Activated T-helper 17 cell treated with anti-CD3 and anti-CD28 coated beads, Interleukin-2, amount 50 U/mL, for 72 hours (primary cell): Measurements from ENCODE around the gene GNPTAB. TPM values are rescaled to one million over a fixed set of nuclear protein-coding genes. Genes with fewer than 3 reads are reported as not detected.
"Not testable (repeated sequence)": the region's sequence is repeated elsewhere in the genome, so short reads cannot be mapped to it uniquely, and the experiment has no call there.

Experiments used
- ATAC-seq: fragments of 150-1000 bp; cut with Tn5 transposase; replicated peaks from 2 replicates; pipeline ENCODE4 v1.10.0; 2021; ENCODE audit warnings: mild to moderate bottlenecking, moderate library complexity
- H3K27ac Mint-ChIP-seq: one replicate; pipeline ENCODE4 v1.8.0; 2022; ENCODE audit warnings: mixed read lengths
- H3K27me3 Mint-ChIP-seq: one replicate; pipeline ENCODE4 v1.8.0; 2022; ENCODE audit warnings: mixed read lengths
- H3K36me3 Mint-ChIP-seq: one replicate; pipeline ENCODE4 v1.8.0; 2022; ENCODE audit warnings: low read depth, mild to moderate bottlenecking, mixed read lengths
- H3K4me1 Mint-ChIP-seq: one replicate; pipeline ENCODE4 v1.8.0; 2022; ENCODE audit warnings: mixed read lengths
- H3K4me3 Mint-ChIP-seq: one replicate; pipeline ENCODE4 v1.8.0; 2022; ENCODE audit warnings: mild to moderate bottlenecking, mixed read lengths
- H3K9me3 Mint-ChIP-seq: one replicate; pipeline ENCODE4 v1.8.0; 2022; ENCODE audit warnings: mixed read lengths
- total RNA-seq, 2 donors: library from RNA; stranded (reverse); gene quantifications; one replicate each; pipeline ENCODE4 v1.2.3, GENCODE V29; 2022

Gene GNPTAB
- total RNA-seq, 2 donors from 2014 or later: 29.8 to 41.1 TPM

DNA sequence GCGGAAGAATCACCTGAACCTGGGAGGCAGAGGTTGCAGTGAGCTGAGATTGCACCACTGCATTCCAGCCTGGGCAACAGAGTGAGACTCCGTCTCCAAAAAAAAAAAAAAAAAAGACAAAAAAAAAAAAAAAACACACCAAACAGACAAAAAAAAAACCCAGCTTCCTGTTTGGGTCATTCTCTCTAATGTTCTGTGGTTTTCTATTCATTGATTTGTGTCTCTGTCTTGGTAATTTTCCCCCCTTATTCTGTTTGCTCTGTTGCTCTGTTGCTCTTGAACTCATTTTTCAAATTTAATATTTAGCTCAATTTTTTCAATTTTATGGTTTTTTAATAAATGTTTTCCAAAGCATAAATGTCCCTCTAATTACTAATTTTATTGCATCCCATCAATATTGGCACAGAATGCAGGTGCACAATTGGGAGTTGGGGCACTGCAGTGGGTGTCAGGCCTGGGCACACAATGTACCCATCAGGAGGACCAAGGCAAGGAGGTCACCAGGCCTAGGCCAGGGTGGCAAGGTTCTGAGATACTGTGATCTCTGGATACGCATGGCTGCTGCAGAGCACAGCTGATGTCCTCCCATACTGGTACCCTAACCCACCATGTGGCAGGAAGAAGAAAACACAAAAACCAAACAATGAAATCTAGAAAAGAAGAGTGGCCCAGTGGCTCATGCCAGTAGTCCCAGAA is 8.0 kb upstream of the GNPTAB start:
- peak; percentile 19 for ATAC-seq
- no peak overlapping the region for H3K27ac Mint-ChIP-seq
- no peaks in the 10 kb centered on the region for H3K27me3 Mint-ChIP-seq
- no peaks in the 10 kb centered on the region for H3K9me3 Mint-ChIP-seq
- H3K4me1 Mint-ChIP-seq: peaks cover 6% of the 10 kb centered on the region
- H3K4me3 Mint-ChIP-seq: peak overlapping the region; percentile 10
- no peaks in the 10 kb centered on the region for H3K36me3 Mint-ChIP-seq

DNA sequence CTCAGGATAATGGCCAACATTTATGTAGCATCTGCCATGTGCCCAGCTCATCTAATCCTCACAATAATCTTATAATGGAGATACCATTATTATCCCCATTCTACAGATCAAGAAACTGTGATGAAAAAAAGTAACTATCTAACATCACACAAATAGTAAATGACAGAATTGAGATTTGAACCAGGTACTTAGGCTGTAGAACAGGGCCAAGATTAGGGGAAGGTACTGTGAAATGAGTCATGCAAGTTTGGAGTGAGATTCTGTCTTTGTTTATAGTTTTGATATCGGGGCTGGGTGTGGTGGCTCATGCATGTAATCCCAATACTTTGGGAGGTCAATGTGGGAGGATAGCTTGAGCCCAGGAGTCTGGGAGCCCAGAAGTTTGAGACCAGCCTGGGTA is 1.3 kb upstream of the GNPTAB start:
- no peaks in the 10 kb centered on the region for H3K9me3 Mint-ChIP-seq
- no peaks in the 10 kb centered on the region for H3K27me3 Mint-ChIP-seq
- peak overlapping the region; percentile 95 for H3K4me3 Mint-ChIP-seq
- no peaks in the 10 kb centered on the region for H3K36me3 Mint-ChIP-seq
- no peak for ATAC-seq
- no peak overlapping the region for H3K27ac Mint-ChIP-seq
- H3K4me1 Mint-ChIP-seq: peaks cover 14% of the 10 kb centered on the region

DNA sequence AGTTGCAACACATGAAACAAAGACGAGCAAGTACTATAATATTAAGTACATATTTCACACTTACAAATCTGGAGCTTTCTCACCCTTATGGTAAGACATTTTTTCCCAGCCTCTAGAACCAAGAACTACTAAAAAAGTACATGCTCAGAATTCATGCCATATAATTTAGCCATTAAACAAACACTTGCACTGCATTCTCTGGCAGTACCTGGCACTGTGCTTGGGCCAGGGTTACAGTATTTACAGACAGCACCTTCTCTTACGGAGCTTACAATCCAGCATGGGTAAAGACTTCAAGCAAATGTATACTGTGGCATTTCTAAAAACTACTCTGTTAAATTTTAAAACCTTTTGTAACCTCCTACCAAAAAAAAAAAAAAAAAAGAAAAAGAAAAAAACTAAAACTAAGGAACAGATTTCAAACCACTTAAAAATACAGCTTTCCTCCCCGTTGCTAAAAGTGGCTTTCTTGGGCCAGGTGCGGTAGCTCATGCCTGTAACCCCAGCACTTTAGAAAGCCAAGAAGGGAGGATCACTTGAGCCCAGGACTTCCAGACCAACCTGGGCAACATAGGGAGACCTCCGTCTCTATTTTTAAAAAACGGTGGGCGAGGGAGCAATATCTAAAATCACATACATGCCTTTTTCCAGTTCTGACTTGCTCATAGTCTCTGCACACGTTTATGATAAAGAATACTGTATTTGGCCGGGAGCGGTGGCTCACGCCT is 956 bp downstream of the GNPTAB start:
- Mint-ChIP-seq H3K9me3 (no peaks in the 10 kb centered on the region), H3K4me3 (peak overlapping the region; percentile 95), H3K27ac (peak overlapping the region; percentile 90), H3K27me3 (no peaks in the 10 kb centered on the region), H3K36me3 (no peaks in the 10 kb centered on the region), H3K4me1 (peaks cover 18% of the 10 kb centered on the region)
- no peak for ATAC-seq

GRCh38 chr12:101828463-101829196 is 2.1 kb downstream of the GNPTAB start:
- peaks cover 26% of the 10 kb centered on the region for H3K4me1 Mint-ChIP-seq
- no peaks in the 10 kb centered on the region for H3K9me3 Mint-ChIP-seq
- no peak for ATAC-seq
- H3K27ac Mint-ChIP-seq: no peak overlapping the region
- no peaks in the 10 kb centered on the region for H3K36me3 Mint-ChIP-seq
- no peaks in the 10 kb centered on the region for H3K27me3 Mint-ChIP-seq
- H3K4me3 Mint-ChIP-seq: peak overlapping the region; percentile 95

- H3K4me1 Mint-ChIP-seq: peaks cover 28% of the 10 kb centered on the region
- no peaks in the 10 kb centered on the region for H3K36me3 Mint-ChIP-seq
- no peak overlapping the region for H3K4me3 Mint-ChIP-seq
- no peak overlapping the region for H3K27ac Mint-ChIP-seq
- H3K9me3 Mint-ChIP-seq: no peaks in the 10 kb centered on the region
- no peak for ATAC-seq
- no peaks in the 10 kb centered on the region for H3K27me3 Mint-ChIP-seq
Measured at GRCh38 chr12:101826766-101827368, 3.9 kb downstream of the GNPTAB start.

GRCh38 chr12:101824831-101825230 is 5.9 kb downstream of the GNPTAB start:
- no peaks in the 10 kb centered on the region for H3K27me3 Mint-ChIP-seq
- H3K27ac Mint-ChIP-seq: peak overlapping the region; percentile 57
- peaks cover 27% of the 10 kb centered on the region for H3K4me1 Mint-ChIP-seq
- ATAC-seq: no peak
- H3K4me3 Mint-ChIP-seq: peak overlapping the region; percentile 37
- no peaks in the 10 kb centered on the region for H3K36me3 Mint-ChIP-seq
- no peaks in the 10 kb centered on the region for H3K9me3 Mint-ChIP-seq

GRCh38 chr12:101823891-101824290 is 6.9 kb downstream of the GNPTAB start:
- Mint-ChIP-seq H3K4me1 (peaks cover 19% of the 10 kb centered on the region), H3K36me3 (no peaks in the 10 kb centered on the region), H3K4me3 (peak overlapping the region; percentile 50), H3K27ac (peak overlapping the region; percentile 48), H3K9me3 (no peaks in the 10 kb centered on the region), H3K27me3 (no peaks in the 10 kb centered on the region)
- peak; percentile 81 for ATAC-seq

DNA sequence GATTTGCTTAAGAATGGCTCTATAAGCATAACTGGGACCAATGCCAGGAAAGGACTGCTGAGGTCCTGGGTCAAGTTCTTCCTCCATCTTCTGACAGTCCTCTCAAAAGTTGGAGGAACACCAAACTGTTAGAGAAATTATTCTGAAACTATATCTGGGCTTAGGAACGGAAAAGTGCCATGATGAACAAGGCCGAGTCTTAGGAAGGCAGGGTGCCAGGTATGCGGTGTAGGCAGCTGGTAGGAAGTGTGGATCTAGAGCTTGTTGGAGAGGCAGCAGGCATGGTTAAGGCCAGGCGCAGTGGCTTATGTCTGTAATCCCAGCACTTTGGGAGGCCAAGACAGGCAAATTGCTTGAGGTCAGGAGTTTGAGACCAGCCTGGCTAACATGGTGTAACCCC is 7.7 kb downstream of the GNPTAB start:
- Mint-ChIP-seq H3K36me3 (no peaks in the 10 kb centered on the region), H3K27me3 (no peaks in the 10 kb centered on the region), H3K4me1 (peaks cover 18% of the 10 kb centered on the region), H3K4me3 (no peak overlapping the region), H3K27ac (peak overlapping the region; percentile 40), H3K9me3 (no peaks in the 10 kb centered on the region)
- ATAC-seq: no peak

- peak; percentile 90 for ATAC-seq
- no peaks in the 10 kb centered on the region for H3K27me3 Mint-ChIP-seq
- H3K36me3 Mint-ChIP-seq: no peaks in the 10 kb centered on the region
- H3K27ac Mint-ChIP-seq: peak overlapping the region; percentile 78
- no peaks in the 10 kb centered on the region for H3K9me3 Mint-ChIP-seq
- H3K4me3 Mint-ChIP-seq: peak overlapping the region; percentile 47
- peaks cover 15% of the 10 kb centered on the region for H3K4me1 Mint-ChIP-seq
Measured at GRCh38 chr12:101819467-101819866, 11.3 kb downstream of the GNPTAB start.

DNA sequence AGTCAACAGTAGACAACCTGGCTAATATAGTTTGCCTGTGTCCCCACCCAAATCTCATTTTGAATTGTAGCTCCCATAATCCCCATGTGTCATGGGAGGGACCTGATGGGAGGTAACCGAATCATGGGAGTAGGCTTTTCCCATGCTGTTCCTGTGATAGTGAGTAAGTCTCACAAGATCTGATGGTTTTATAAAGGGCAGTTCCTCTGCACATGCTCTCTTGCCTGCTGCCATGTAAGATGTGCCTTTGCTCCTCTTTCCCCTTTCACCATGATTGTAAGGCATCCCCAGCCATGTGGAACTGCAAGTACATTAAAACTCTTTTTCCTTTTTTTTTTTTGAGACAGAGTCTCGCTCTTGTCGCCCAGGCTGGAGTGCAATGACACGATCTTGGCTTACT is 12.1 kb downstream of the GNPTAB start:
- H3K4me3 Mint-ChIP-seq: peak overlapping the region; percentile 47
- peak overlapping the region; percentile 78 for H3K27ac Mint-ChIP-seq
- H3K4me1 Mint-ChIP-seq: peaks cover 10% of the 10 kb centered on the region
- not testable (repeated sequence) for H3K27me3 Mint-ChIP-seq, H3K36me3 Mint-ChIP-seq, ATAC-seq, H3K9me3 Mint-ChIP-seq

DNA sequence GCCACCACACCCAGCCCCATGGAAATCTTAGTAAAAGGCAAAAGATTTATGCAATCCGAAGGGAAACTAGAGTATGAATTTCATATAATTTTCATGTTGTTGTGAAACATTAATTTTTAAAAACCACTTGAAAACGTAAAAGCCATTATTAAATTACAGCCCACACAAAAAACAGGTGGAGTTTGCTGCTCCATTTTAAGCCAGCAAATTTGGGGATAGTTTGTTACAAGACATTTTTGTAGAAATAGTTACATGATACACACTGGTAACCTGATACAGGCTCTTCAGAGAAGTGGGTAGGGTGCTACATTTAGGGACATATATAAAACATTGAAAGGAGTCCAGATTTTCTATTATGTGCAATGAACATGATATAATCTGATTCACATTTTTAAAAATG is 17.6 kb downstream of the GNPTAB start:
- H3K27me3 Mint-ChIP-seq: no peaks in the 10 kb centered on the region
- ATAC-seq: no peak
- no peak overlapping the region for H3K27ac Mint-ChIP-seq
- no peak overlapping the region for H3K4me3 Mint-ChIP-seq
- H3K4me1 Mint-ChIP-seq: peaks cover 15% of the 10 kb centered on the region
- peaks cover under 1% of the 10 kb centered on the region for H3K36me3 Mint-ChIP-seq
- H3K9me3 Mint-ChIP-seq: no peaks in the 10 kb centered on the region

DNA sequence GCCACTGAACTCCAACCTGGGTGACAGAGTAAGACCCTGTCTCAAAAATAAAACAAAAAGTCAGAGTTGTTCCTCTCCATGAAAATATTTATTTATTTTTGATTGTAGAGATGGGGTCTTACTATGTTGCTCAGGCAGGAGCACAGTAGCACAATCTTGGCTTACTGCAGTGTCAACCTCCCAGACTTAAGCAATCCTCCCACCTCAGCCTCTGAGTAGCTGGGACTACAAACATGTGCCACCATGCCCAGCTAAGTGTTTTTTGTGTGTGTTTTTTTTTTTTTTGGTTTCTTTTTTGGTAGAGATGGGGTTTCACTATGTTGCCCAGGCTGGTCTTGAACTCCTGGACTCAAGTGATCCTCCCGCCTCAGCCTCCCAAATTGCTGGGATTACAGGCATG is 18.0 kb downstream of the GNPTAB start:
- peaks cover 11% of the 10 kb centered on the region for H3K4me1 Mint-ChIP-seq
- not testable (repeated sequence) for H3K27ac Mint-ChIP-seq, H3K36me3 Mint-ChIP-seq

DNA sequence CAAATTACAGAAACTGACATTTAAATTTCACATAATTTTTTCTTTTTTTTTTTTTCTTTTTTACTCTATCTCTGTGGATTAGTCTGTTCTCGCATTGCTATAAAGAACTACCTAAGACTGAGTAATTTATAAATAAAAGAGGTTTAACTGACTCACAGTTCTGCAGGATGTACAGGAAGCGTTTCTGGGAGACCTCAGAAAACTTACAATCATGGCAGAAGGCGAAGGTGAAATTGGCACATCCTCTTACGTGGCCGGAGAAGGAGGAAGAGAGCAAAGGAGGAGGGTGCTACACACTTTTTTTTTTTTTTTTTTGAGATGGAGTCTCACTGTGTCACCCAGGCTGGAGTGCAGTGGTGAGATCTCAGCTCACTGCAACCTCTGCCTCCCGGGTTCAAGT is 19.4 kb downstream of the GNPTAB start:
- H3K4me3 Mint-ChIP-seq, H3K9me3 Mint-ChIP-seq, H3K36me3 Mint-ChIP-seq, H3K27me3 Mint-ChIP-seq: not testable (repeated sequence)
- Mint-ChIP-seq H3K4me1 (peaks cover 11% of the 10 kb centered on the region), H3K27ac (peak overlapping the region; percentile 9)
- ATAC-seq: peak; percentile 82

More for the DNA sequence above, 18.0 kb downstream of the GNPTAB start:
- not testable (repeated sequence) for ATAC-seq, H3K9me3 Mint-ChIP-seq, H3K27me3 Mint-ChIP-seq, H3K4me3 Mint-ChIP-seq

GRCh38 chr12:101809208-101809607 is 21.6 kb downstream of the GNPTAB start:
- peaks cover 6% of the 10 kb centered on the region for H3K36me3 Mint-ChIP-seq
- H3K4me3 Mint-ChIP-seq: no peak overlapping the region
- H3K4me1 Mint-ChIP-seq: peaks cover 11% of the 10 kb centered on the region
- no peak for ATAC-seq
- peak overlapping the region; percentile 39 for H3K27ac Mint-ChIP-seq
- H3K27me3 Mint-ChIP-seq: no peaks in the 10 kb centered on the region
- H3K9me3 Mint-ChIP-seq: no peaks in the 10 kb centered on the region
